Measurements from ENCODE around the gene DNAH3. TPM values are rescaled to one million over a fixed set of nuclear protein-coding genes. Genes with fewer than 3 reads are reported as not detected.
"Not testable (repeated sequence)": the region's sequence is repeated elsewhere in the genome, so short reads cannot be mapped to it uniquely, and the experiment has no call there.

DNAH3 gene
- total and polyA plus RNA-seq, 8 donors: 0.03 TPM; not detected in 7

DNA sequence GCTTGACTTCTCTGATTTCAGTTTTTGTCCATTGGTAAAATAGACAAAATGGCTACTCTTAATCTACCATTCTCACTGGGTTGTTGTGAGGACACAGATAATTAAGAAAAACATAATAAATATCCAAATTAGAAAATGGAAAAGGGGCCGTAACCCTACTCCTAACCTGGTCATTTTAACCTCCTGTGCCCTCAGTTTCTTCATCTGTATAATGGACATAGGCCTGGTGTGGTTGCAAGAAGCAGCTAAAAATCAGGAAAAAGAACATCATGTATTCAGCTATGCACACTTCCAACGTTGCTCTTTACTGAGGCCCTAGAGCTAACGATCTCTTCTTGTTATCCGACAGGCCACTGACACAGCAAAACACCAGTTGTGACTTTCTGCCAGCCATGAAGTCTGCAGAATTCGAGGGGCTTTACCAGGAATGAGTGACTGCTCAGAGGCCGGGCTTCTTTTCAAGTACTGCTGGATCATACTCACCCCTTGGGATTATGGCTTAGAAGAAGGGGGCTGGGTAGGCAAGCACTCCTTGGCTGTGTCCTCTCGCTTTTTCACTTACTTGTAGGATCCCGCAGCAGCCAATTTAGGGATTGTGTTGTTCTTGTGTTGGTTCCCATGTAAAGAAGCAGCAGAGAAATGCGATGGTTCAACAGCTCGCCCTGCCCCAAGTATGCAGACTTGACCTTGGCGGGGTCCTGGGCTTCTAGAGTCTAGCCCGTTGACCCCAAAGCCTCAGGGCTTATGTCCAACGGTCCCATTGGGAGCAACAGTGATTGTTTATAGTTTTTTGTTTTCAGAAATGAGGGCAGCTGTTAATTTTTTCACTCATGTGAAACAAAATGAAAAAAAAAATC, 28.7 kb upstream of the DNAH3 start:
- no peak for FAIRE-seq
- intact Hi-C loops (cut with DNase I): no loop called here
- no peak for ATAC-seq
- Histone ChIP-seq H3K4me3 (no peak overlapping the region), H3K27me3 (no peaks in the 10 kb centered on the region), H3K9me3 (no peaks in the 10 kb centered on the region), H3K36me3 (peaks cover 0 to 4% (median 3%) of the 10 kb centered on the region in 3 donors), H3K27ac (no peak overlapping the region), H3K4me1 (no peaks in the 10 kb centered on the region)
- WGBS, 2 donors: 85 to 87% methylated on average over 13 of the region's 13 CpGs
- no peak for DNase-seq
- TF ChIP-seq, protein P1, sequence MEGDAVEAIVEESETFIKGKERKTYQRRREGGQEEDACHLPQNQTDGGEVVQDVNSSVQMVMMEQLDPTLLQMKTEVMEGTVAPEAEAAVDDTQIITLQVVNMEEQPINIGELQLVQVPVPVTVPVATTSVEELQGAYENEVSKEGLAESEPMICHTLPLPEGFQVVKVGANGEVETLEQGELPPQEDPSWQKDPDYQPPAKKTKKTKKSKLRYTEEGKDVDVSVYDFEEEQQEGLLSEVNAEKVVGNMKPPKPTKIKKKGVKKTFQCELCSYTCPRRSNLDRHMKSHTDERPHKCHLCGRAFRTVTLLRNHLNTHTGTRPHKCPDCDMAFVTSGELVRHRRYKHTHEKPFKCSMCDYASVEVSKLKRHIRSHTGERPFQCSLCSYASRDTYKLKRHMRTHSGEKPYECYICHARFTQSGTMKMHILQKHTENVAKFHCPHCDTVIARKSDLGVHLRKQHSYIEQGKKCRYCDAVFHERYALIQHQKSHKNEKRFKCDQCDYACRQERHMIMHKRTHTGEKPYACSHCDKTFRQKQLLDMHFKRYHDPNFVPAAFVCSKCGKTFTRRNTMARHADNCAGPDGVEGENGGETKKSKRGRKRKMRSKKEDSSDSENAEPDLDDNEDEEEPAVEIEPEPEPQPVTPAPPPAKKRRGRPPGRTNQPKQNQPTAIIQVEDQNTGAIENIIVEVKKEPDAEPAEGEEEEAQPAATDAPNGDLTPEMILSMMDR (IDR thresholded peaks at IDR 0.05): no peak

DNA sequence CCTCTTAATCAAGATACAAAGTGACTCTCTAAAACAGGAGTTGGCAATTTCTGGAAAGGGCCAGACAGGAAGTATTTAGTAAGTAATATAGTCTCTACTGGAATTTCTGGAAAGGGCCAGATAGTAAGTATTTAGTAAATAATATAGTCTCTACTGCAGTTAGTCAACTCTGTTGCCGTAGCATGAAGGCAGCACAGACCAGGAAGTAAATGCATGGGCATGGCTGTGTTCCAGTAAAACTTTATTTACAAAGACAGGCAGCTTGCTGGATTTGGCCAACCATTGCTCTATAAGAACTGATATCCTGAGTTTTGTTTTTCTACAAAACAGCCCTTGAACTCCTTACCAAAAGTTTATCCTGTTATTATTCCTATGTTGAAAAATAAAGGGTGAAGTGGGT, 24.8 kb upstream of the DNAH3 start:
- Histone ChIP-seq H3K27me3 (no peaks in the 10 kb centered on the region), H3K4me3 (no peak overlapping the region), H3K27ac (no peak overlapping the region), H3K36me3 (peaks cover 0 to 38% (median 4%) of the 10 kb centered on the region in 3 donors), H3K4me1 (no peaks in the 10 kb centered on the region), H3K9me3 (no peaks in the 10 kb centered on the region)
- 81 to 93% methylated on average over 1 of the region's 1 CpG for WGBS, 2 donors
- no peak for FAIRE-seq
- TF ChIP-seq, protein P1 (IDR thresholded peaks at IDR 0.05): no peak
- peak in 1 of 4 donors; percentile 25 for ATAC-seq
- intact Hi-C loops (cut with DNase I): no loop called here
- DNase-seq: no peak

DNA sequence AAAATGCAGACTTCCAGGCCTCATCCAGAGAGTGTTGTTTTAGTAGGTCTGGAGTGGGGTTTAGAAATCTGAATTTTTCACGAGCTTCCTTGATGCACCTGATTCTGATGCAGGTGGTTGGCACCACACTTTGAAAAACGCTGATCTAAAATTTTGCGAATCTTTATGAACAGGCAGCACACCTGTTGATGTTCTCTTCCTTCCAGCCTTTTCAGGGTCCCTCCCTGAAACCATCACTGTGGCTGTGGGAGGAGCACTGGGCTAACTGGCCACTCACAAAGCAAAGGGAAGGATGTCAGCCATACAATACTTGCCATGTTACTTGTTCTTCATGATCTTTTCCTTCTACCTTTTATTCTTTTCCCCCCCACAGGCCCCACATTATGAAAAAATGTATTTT, 22.0 kb upstream of the DNAH3 start:
- no peak overlapping the region for H3K27ac ChIP-seq
- TF ChIP-seq, protein P1 (IDR thresholded peaks at IDR 0.05): no peak
- no peaks in the 10 kb centered on the region for H3K9me3 ChIP-seq
- no peaks in the 10 kb centered on the region for H3K4me1 ChIP-seq
- intact Hi-C loops (cut with DNase I): no loop called here
- DNase-seq (no peak), ATAC-seq (no peak), FAIRE-seq (no peak)
- H3K27me3 ChIP-seq: no peaks in the 10 kb centered on the region
- peaks cover 0 to 38% (median 0%) of the 10 kb centered on the region in 3 donors for H3K36me3 ChIP-seq
- no peak overlapping the region for H3K4me3 ChIP-seq
- 86 to 92% methylated on average over 3 of the region's 3 CpGs for WGBS, 2 donors

DNA sequence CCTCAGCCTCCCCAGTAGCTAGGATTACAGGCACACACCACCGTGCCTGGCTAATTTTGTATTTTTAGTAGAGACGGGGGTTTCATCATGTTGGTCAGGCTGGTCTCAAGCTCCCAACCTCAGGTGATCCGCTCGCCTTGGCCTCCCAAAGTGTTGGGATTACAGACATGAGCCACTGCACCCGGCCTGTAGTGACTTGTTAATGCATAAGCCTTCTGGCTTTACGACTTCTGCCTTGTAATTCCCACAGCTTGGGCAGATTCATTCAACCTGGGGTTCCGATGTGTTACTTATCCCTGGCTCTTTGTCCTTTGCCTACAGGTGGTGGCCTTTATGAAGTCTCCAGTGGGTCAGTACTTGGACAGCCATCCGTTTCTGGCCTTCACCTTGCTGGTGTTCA, 19.5 kb upstream of the DNAH3 start:
- H3K36me3 ChIP-seq: peaks cover 0 to 38% (median 0%) of the 10 kb centered on the region in 3 donors
- FAIRE-seq; H3K27me3 ChIP-seq; H3K4me3 ChIP-seq; H3K4me1 ChIP-seq; H3K27ac ChIP-seq; ATAC-seq; intact Hi-C loops (cut with DNase I); H3K9me3 ChIP-seq; DNase-seq: not testable (repeated sequence)
- WGBS, 2 donors: 87 to 91% methylated on average over 8 of the region's 8 CpGs

DNA sequence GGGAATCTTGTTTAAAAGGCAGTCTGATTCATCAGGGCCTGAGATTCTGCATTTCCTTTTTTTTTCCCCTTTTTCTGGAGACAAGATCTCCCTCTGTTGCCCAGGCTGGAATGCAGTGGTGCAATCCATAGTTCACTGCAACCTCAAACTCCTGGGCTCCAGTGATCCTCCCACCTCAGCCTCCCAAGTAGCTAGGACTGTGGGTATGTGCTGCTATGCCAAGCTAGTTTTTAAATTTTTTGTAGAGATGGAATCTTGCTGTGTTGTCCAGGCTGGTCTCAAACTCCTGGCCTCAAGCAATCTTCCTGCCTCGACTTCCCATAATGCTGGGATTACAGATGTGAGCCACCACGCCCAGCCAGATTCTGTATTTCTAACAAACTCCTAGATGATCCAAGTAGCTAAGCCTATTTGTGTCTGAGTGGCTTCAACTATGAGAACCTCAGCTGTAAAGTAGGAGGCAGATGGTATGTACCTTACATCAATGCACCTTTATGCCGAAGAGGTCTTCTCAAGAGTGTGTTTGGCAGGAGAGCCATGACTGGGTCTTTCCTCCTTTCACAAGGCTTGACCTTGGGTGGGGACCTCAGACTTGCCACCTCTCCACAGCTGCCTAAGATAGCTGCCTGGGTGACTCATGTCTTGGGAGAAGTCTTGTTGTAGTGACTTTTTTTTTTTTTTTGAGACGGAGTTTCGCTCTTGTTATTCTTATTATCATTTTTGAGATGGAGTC, 18.8 kb upstream of the DNAH3 start:
- Histone ChIP-seq H3K27ac (no peak overlapping the region), H3K4me1 (no peaks in the 10 kb centered on the region), H3K27me3 (no peaks in the 10 kb centered on the region), H3K9me3 (no peaks in the 10 kb centered on the region), H3K36me3 (peaks cover 0 to 36% (median 0%) of the 10 kb centered on the region in 3 donors), H3K4me3 (no peak overlapping the region)
- TF ChIP-seq, protein P1 (IDR thresholded peaks at IDR 0.05): no peak
- FAIRE-seq (no peak), ATAC-seq (no peak), DNase-seq (no peak)
- intact Hi-C loops (cut with DNase I): no loop called here
- WGBS, 2 donors: 91 to 94% methylated on average over 5 of the region's 5 CpGs
